NCI-H526 (cell line): Measurements from ENCODE around the gene EMC9.

Experiments used
- DNase-seq, 2 experiments: peaks; one replicate each; lab custom pipeline; 2025; lab: John Stamatoyannopoulos, UW

Gene EMC9

DNA sequence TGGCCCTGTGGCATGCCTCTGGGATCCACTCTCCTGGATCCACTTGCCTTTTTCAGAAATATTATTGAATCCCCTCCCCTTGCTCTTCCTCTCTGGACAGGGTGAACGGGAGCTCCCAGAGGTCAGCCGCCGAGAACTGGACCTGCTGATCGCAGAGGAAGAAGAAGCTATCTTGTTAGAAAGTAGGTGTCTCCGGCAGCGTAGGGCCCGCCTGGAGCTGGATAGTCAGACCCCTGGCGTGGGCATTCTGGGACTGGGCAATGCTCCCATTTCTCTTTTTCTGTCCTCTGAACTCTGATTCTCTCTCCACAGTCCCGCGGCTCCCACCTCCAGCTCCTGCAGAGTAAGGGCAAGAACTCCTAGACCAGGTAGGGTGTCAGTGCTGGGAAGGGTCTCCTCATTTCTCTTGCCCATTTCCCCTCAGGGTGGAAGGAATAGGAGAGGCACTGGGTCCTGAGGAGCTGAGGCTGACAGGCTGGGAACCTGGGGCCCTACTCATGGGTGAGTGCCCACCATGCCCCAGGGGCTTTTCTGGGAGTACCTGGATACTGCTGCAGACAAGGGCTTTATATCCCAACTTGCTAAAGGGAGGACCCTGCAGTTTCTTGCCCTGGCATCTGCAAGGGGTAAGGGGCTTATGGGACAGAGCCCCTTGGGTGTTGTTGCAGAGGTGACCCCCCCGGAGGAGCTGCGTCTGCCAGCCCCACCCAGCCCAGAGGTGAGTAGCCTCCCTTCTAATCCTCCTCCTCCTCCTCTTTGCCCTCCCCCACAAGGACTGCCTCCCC, 35.8 kb upstream of the EMC9 start:
- no peak for DNase-seq

DNA sequence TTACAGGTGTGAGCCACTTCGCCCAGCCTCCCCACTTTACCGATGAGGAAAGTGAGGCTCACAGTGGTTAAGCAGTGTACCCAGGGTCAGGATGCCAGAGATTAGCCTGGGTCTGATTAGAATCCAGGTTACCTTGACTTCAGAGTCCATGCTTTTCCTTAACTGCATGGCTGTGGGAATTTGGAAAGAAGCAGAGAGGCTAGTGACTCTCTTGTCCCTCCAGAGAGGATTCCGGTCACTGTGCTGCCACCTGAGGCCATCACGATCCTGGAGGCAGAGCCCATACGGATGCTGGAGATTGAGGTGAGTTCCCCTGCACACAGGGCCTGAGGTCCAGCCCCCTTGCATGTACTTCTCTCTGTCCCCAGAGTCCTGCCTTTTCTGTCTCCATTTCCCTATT, 35.2 kb upstream of the EMC9 start:
- no peak for DNase-seq

DNA sequence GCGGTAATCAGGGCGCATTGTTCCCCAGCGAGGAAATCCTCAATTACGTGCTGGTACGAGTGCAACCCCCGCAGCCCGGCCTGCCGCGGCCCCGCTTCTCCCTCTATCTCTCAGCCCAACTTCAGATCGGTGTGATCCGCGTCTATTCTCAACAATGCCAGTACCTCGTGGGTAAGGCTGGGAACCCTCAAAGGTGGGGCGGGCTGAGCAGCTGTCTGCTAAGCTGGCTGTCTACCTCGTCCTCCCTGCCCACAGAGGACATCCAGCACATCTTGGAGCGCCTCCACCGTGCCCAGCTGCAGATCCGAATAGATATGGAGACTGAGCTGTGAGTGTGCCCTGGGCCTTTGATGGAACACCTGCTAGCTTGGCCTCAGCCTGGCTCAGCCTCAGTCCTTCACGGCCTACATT, 31.5 kb upstream of the EMC9 start:
- DNase-seq: peak in 1 of 2 experiments; percentile 27

DNA sequence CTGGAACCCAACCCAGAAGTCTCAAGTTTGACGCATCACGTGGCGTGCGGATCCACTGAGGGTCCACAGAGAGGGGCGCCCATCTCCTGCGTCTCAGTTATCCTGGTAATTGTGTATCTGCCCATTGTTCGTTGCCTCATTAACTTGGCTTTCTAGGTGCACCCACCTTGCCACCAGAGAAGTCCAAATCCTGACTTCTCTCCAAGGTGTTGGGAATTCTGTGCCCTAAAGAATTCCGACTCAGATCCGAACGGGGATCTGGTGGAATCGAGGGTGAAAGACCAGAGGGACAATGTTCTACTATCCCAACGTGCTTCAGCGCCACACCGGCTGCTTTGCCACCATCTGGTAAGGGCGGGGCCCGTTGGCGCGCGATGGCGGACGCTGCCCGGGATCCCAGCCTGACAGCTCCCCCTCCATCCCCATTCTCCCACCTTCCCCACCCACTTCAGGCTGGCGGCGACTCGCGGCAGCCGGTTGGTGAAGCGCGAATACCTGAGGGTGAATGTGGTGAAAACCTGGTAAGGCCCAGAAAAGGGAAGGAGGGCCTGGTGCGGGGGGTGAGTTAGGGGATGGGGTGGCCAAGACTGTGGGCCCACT, 31.0 kb upstream of the EMC9 start:
- peak; percentile 42 to 48 for DNase-seq

DNA sequence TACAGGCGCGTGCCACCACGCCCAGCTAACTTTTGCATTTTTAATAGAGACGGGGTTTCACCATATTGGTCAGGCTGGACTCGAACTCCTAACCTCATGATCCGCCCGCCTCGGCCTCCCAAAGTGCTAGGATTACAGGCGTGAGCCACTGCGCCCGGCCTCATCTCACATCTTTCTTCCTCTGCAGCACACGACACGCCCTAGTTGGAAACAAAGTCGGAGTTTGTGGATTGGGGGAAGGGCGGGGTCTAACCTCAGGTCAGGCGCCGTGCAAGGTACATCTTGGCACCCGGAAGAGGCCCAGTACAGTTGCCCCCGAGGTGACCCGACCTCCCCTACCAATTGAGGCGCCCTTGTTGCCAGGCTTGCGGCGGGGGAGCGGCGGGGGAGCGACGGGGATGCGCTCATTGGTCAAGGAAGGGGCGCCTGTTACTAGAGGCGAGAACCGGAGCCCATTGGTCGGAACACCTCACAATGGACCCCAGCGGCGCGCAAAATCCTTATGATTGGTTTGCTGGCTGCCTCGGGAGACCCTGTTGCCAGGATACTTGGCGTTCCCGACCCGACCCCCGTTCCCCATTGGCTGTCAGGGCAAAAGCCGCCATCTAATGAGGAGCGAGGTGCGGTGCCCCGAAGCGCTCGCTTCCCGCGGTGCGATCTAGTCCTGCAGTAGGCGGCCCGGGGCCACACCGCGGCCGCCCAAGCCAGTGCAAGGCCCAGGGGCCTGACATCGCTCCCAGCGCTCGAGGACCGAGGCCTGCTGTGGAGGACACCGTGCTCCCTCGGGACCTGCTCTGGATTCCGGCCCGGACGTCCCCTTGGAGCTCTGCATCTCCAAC, 30.2 kb upstream of the EMC9 start, which contains the start of gene REC8:
TSS of gene REC8 (plus strand) at position 659 of the 839 bp plus-strand sequence. CDS start 473 bp downstream, outside the sequence.
- peak; percentile 99 for DNase-seq

DNA sequence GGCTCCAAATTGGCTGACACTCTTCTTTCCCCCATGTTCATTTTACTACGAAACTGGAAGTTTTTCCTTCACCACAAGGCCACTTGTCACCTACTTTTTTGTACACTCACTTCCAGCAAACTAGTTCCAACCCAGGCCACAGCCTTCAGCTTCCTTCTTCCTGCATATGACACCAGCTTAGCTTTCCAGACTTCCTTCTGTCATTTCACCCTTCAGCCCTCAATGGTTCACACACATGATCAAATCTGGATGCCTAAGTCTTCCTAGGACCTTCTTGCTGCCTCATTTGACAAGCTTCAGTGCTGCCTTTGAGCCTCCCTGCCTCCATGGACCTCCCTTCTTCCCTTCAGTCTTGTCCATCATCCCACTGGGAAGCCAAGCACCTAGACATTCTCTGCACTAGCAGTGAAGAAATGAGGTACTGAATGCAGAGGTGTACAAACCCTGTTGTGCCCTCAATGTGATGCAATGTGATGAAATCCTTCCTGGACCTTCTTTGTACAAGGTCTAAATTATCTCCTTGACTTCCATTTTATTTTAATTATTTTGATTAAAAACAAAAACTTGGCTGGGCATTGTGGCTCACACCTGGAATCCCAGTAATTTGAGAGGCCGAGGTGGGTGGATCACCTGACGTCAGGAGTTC, 26.2 kb upstream of the EMC9 start:
- DNase-seq: no peak

DNA sequence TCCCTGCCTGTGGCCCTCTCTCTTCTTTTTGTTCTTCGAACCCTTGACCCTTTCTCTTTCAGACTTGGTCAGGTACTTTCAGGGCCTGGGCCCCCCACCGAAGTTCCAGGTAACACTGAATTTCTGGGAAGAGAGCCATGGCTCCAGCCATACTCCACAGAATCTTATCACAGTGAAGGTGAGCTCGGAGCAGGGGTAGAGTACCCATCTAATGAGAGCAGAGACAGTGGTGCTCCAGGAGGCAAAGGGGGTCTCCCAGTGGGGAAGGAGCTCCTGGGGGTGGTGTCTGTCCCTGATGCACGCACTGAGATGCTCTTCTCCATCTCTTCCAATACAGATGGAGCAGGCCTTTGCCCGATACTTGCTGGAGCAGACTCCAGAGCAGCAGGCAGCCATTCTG, 24.4 kb upstream of the EMC9 start:
- no peak for DNase-seq

DNA sequence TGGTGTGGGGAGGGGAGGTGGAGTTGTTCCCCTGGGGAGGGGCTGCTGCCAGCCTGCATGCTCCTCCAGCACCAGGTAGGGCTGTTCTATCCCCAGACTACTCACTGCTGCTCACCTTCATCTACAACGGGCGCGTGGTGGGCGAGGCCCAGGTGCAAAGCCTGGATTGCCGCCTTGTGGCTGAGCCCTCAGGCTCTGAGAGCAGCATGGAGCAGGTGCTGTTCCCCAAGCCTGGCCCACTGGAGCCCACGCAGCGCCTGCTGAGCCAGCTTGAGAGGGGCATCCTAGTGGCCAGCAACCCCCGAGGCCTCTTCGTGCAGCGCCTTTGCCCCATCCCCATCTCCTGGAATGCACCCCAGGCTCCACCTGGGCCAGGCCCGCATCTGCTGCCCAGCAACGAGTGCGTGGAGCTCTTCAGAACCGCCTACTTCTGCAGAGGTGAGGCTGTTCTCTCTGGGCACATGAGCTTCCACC, 23.2 kb upstream of the EMC9 start:
- DNase-seq: no peak

DNA sequence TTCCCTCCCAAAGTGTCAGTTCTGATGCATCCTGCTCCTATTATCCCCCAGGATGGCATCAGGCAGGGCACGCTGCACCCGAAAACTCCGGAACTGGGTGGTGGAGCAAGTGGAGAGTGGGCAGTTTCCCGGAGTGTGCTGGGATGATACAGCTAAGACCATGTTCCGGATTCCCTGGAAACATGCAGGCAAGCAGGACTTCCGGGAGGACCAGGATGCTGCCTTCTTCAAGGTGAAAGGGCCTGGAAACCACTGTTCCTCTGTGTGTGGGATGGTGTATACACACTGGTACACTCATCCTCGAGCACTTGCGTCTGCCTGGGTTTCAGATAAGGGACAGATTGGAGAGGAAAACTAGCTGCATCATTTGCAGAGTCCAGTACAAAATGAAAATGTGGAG, 20.7 kb upstream of the EMC9 start:
- no peak for DNase-seq

DNA sequence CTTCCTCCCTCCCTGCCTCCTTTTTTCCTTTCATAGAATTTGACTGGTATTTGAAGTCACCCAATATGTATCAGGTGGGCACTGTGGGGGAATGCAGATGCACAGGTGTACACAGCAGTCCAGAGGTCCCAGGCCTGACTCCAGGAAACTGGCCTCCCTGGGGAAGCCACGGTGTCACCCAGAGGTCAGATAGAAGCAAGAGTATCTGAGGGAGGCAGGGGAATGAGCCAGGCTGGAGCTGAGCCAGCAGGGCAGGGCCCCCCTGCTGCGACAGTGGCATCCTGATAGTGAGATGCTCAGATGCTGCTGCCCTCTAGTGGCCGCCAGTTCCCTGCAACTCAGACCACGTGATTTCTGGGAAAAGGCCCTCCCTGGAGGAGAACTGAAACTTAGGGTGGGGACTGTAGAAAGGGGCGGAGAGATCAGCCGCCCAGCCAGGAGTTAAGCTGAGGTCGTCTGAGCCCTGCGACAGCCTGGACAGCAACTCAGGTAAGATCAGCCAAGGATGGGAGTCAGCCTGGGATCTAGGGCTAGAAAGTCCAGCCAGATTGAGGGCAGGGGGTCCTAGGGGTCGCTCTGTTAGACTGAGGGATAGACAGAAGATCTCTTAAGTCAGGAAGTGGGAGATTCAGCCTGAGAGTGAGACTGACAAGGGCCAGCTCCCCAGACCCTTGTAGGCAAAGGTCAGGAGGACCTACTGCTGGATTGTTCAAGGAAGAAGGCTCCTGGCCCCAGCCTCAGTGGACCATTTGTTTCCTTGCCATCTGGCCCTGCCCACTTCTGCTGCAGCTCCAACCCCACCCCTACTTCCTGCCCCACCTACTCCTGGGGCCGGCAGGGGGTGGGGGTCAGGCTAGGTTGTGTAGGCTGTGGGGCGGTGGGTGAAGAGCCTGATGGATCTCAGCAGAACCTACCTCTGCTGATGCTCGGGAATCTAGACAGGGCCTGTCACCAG, 19.7 kb upstream of the EMC9 start, which contains the start of gene IRF9:
TSS of gene IRF9 (plus strand) at position 416 of the 955 bp plus-strand sequence. CDS start 880 bp downstream, outside the sequence.
- DNase-seq: peak; percentile 73 to 93

DNA sequence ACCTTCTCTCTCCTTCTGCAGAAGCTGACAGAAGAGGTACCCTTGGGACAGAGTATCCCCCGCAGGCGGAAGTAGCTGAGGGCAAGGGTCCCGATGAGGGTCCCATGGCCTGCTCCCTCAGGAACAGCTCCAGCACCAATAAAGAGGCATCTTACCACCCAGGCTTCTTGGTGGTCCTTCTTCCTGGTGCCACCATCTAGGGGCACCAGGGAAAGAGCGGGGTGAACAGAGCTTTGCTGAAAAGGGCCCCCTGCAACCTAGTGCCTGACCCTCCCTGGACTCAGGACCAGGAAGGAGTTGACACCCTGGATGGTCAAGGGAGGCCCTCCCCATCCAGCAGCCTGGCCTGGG, 19.1 kb upstream of the EMC9 start:
- no peak for DNase-seq

DNA sequence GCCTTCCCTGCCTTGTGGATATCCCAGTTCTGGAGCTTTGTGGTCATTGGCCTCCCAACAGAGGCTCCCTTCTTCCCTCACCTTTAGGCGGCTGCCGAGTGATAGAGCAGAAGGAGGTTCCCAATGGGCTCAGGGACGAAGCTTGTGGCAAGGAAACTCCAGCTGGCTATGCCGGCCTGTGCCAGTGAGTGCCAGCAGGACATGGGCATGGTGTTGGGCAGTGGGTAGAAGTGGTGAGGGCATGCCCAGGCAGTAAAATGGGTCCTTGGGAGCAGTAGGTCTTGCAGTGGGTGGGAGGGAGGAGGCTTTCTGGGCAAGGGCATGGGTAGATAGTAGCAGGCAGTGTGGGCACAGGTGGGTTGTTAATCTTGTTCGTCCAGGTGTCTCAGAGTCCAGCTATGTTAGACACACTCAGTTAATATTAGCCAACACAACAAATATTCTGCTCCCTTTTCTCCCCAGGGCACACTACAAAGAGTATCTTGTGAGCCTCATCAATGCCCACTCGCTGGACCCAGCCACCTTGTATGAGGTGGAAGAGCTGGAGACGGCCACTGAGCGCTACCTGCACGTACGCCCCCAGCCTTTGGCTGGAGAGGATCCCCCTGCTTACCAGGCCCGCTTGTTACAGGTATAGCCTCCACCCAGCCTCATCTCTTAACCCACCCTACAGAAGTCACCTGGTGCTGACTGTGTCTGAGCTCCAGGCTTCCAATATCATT, 18.5 kb upstream of the EMC9 start:
- no peak for DNase-seq

DNA sequence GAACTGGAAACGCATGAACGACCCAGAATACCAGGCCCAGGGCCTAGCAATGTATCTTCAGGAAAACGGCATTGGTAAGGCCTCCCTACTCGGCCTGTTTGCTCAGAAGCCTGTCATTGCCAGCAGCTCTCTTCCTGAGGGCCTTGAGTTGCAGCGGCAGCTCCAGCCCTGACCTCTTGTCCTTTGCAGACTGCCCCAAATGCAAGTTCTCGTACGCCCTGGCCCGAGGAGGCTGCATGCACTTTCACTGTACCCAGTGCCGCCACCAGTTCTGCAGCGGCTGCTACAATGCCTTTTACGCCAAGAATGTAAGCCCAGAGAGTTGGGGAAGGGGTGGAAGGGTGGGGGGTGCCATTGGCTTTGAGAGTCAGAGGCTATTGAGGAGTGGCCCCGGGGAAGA, 15.9 kb upstream of the EMC9 start:
- DNase-seq: no peak

DNA sequence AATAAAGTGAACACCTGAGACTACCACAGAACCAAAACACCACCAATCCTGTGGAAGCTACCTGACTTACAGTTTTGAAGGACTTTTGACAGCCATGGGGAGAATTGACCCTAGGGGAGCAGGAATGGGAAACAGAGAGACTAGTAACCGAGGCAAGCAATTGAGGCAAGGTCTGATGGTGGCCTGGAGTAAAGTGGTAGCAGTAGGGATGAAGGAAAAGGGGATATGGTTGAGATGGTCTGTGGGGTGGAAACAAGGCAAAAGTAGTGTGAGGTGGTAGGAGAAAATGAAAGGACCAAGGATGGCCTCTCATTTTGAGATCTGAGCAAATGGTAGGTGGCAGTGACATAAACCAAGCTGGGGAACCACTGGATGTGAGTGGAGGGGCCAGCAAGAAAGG, 15.4 kb upstream of the EMC9 start:
- DNase-seq: no peak

DNA sequence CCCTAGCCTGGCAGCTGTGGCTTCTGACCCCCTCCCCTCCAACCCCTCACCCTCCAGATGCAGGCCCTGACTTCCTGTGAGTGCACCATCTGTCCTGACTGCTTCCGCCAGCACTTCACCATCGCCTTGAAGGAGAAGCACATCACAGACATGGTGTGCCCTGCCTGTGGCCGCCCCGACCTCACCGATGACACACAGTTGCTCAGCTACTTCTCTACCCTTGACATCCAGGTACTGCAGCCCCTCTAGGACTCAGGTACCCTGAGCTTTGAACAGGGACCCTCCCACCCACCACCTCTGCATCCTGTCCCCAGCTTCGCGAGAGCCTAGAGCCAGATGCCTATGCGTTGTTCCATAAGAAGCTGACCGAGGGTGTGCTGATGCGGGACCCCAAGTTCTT, 13.7 kb upstream of the EMC9 start:
- no peak for DNase-seq

DNA sequence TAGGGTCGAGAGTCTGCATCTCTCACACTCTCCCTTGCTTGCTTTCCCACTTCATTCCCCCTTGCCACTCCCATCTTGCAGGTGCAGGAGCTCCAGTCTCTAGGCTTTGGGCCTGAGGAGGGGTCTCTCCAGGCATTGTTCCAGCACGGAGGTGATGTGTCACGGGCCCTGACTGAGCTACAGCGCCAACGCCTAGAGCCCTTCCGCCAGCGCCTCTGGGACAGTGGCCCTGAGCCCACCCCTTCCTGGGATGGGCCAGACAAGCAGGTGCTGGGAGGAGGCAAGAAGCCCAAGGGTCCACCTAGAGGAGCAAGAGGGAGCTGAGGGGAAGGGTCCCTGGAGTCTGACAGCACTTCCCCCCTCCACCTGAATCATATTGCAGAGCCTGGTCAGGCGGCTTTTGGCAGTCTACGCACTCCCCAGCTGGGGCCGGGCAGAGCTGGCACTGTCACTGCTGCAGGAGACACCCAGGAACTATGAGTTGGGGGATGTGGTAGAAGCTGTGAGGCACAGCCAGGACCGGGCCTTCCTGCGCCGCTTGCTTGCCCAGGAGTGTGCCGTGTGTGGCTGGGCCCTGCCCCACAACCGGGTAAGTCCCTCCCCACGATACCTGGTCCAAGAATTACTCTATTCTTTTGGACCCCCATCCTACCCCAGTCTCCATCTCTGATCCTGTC, 10.2 kb upstream of the EMC9 start:
- DNase-seq: no peak

DNA sequence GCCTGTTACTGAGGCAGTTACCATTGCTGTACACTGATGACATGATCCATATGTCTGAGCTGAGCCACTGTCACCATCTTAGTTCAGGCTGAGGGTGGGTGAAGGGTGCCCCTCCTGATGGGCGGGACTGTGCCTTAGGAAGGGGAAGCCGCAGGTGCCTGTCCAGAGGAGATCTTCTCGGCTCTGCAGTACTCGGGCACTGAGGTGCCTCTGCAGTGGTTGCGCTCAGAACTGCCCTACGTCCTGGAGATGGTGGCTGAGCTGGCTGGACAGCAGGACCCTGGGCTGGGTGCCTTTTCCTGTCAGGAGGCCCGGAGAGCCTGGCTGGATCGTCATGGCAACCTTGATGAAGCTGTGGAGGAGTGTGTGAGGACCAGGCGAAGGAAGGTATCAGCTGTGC, 9.6 kb upstream of the EMC9 start:
- no peak for DNase-seq

DNA sequence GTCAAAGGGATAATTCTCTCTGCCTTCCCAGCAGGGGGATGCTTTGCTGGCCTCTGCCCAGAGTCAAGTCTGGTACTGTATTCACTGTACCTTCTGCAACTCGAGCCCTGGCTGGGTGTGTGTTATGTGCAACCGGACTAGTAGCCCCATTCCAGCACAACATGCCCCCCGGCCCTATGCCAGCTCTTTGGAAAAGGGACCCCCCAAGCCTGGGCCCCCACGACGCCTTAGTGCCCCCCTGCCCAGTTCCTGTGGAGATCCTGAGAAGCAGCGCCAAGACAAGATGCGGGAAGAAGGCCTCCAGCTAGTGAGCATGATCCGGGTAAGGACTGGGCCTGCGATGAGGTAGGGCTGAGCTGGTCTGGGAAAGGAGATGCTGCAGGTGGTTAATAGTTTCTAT, 9.2 kb upstream of the EMC9 start:
- no peak for DNase-seq

DNA sequence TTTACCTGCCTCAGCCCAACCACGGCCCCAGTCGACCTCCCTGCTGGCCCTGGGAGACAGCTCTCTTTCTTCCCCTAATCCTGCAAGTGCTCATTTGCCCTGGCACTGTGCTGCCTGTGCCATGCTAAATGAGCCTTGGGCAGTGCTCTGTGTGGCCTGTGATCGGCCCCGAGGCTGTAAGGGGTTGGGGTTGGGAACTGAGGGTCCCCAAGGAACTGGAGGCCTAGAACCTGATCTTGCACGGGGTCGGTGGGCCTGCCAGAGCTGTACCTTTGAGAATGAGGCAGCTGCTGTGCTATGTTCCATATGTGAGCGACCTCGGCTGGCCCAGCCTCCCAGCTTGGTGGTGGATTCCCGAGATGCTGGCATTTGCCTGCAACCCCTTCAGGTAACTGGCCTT, 8.7 kb upstream of the EMC9 start:
- DNase-seq: no peak
